Breast epithelium (tissue), 3 donors: ENCODE data around the gene CLRN1.

ENCODE experiments used
- POLR2AphosphoS5 ChIP-seq, 3 donors: sonication (generic); formaldehyde crosslinking; IDR thresholded peaks; one replicate each; pipeline ENCODE4 v1.6.1; 2017; ENCODE audit warnings: antibody characterized with exemption in 3 of 3
- TF ChIP-seq, protein P1 (sequence below), 3 donors: fragments of 450-650 bp; IDR thresholded peaks; one replicate each; pipeline ENCODE4 v1.5.1; 2016 to 2017; ENCODE audit warnings: antibody characterized with exemption in 3 of 3, mild to moderate bottlenecking in 3 of 3, moderate library complexity in 3 of 3

DNA sequence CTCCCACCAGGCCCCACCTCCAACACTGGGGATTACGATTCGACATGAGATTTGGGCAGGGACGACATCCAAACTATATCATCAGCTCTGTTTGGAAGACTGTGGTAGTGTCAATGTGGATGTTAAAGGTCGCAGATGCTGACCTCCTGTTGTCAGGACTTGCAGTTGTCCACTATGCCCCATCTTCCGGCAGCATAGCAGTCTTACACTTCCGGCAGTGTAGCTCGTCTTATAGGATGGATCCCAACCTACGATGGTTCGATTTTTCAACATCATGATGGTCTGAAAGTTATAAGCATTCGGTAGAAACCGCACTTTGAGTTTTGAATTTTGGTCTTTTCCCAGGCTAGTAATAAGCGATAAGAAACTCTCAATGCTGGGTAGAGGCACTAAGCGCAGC is 20.6 kb downstream of the CLRN1 start:
- TF ChIP-seq POLR2AphosphoS5 (IDR thresholded peaks at IDR 0.05) = no peak
- TF ChIP-seq, protein P1, sequence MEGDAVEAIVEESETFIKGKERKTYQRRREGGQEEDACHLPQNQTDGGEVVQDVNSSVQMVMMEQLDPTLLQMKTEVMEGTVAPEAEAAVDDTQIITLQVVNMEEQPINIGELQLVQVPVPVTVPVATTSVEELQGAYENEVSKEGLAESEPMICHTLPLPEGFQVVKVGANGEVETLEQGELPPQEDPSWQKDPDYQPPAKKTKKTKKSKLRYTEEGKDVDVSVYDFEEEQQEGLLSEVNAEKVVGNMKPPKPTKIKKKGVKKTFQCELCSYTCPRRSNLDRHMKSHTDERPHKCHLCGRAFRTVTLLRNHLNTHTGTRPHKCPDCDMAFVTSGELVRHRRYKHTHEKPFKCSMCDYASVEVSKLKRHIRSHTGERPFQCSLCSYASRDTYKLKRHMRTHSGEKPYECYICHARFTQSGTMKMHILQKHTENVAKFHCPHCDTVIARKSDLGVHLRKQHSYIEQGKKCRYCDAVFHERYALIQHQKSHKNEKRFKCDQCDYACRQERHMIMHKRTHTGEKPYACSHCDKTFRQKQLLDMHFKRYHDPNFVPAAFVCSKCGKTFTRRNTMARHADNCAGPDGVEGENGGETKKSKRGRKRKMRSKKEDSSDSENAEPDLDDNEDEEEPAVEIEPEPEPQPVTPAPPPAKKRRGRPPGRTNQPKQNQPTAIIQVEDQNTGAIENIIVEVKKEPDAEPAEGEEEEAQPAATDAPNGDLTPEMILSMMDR (IDR thresholded peaks at IDR 0.05) = no peak
